Upper lobe of left lung (tissue), 4 donors: ENCODE measurements around the gene FHOD3.

Experiments used
- CTCF ChIP-seq, 6 experiments: fragments of 450-650 bp in 4 of 6; fragments of 200-600 bp in 2 of 6; sonication (generic) in 2 of 6; IDR thresholded peaks; one replicate each; pipeline ENCODE4 v1.5.1; 2016 to 2019; ENCODE audit warnings: antibody characterized with exemption in 6 of 6
- EP300 ChIP-seq, 4 donors: sonication (generic); formaldehyde crosslinking; IDR thresholded peaks; one replicate each; pipeline ENCODE4 v1.5.1; 2017; ENCODE audit warnings: antibody characterized with exemption in 4 of 4, control low read depth in 2 of 4
- POLR2A ChIP-seq, 4 donors: fragments of 450-650 bp; IDR thresholded peaks; one replicate each; pipeline ENCODE4 v1.5.1; 2016 to 2017; ENCODE audit warnings: antibody characterized with exemption in 4 of 4, mild to moderate bottlenecking in 2 of 4
- POLR2AphosphoS5 ChIP-seq, 2 donors: sonication (generic); formaldehyde crosslinking; IDR thresholded peaks; one replicate each; pipeline ENCODE4 v1.5.1; 2017; ENCODE audit warnings: antibody characterized with exemption in 2 of 2

- TF ChIP-seq CTCF (IDR thresholded peaks at IDR 0.05), result no peak
- no peak for TF ChIP-seq POLR2AphosphoS5 (IDR thresholded peaks at IDR 0.05)
- TF ChIP-seq POLR2A (IDR thresholded peaks at IDR 0.05), result no peak
- TF ChIP-seq EP300 (IDR thresholded peaks at IDR 0.05), result no peak
These were observed 218.7 kb downstream of the FHOD3 start for GRCh38 chr18:36516258-36516657.
